C4-2B (cell line): ENCODE results near the gene LTBP2.

Experiments used
- ZFX ChIP-seq: fragments of 450-650 bp; IDR thresholded peaks from 2 replicates; pipeline ENCODE4 v1.6.1; 2017
- TF ChIP-seq, protein P1 (sequence below): fragments of 450-650 bp; conservative IDR thresholded peaks from 2 replicates; pipeline ENCODE4 v1.5.1; 2017; ENCODE audit warnings: mild to moderate bottlenecking

DNA sequence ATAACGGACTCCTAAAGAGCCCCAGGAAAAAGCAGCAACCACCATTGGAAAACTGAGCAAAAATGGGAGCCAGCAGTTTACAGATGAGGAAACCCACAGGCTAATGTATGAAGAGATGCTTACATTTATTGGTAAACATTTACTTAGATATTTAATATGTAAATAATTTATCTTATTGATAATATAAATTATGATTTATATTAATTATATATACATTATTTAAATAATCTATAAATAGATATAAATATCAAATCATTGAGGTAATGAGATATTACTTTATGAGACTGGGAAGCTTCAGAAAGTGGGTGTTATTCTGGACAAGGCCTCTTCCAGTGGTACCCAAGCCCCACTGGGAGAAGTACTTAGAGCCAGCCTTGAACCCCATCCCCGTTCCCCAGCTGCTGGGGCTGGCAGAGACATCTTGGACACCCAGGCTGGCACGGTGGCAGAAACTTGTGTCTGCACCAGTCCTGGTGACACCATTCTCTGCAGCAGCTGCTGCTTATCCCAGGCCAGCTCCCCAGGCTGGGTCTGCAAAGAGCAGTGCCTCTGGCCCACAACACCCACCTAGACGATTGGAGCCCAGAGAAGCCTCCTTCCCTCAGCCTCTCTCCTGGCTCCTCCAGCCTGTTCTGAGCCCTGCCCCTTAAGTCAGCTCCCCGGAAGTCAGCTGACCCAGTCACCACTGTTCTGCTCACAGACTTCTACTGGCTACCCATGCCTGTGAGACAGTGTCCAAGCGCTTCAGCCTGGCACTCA is 92.5 kb downstream of the LTBP2 start:
- TF ChIP-seq, protein P1, sequence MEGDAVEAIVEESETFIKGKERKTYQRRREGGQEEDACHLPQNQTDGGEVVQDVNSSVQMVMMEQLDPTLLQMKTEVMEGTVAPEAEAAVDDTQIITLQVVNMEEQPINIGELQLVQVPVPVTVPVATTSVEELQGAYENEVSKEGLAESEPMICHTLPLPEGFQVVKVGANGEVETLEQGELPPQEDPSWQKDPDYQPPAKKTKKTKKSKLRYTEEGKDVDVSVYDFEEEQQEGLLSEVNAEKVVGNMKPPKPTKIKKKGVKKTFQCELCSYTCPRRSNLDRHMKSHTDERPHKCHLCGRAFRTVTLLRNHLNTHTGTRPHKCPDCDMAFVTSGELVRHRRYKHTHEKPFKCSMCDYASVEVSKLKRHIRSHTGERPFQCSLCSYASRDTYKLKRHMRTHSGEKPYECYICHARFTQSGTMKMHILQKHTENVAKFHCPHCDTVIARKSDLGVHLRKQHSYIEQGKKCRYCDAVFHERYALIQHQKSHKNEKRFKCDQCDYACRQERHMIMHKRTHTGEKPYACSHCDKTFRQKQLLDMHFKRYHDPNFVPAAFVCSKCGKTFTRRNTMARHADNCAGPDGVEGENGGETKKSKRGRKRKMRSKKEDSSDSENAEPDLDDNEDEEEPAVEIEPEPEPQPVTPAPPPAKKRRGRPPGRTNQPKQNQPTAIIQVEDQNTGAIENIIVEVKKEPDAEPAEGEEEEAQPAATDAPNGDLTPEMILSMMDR = no peak
- TF ChIP-seq ZFX = no peak
